TTC549 (cell line): ENCODE results near the gene NCBP2.

Experiments
- FAIRE-seq: peaks from 2 replicates; lab custom pipeline; 2012; peaks lifted over from hg19 to GRCh38; lab: Jason Lieb, UNC

NCBP2 gene

DNA sequence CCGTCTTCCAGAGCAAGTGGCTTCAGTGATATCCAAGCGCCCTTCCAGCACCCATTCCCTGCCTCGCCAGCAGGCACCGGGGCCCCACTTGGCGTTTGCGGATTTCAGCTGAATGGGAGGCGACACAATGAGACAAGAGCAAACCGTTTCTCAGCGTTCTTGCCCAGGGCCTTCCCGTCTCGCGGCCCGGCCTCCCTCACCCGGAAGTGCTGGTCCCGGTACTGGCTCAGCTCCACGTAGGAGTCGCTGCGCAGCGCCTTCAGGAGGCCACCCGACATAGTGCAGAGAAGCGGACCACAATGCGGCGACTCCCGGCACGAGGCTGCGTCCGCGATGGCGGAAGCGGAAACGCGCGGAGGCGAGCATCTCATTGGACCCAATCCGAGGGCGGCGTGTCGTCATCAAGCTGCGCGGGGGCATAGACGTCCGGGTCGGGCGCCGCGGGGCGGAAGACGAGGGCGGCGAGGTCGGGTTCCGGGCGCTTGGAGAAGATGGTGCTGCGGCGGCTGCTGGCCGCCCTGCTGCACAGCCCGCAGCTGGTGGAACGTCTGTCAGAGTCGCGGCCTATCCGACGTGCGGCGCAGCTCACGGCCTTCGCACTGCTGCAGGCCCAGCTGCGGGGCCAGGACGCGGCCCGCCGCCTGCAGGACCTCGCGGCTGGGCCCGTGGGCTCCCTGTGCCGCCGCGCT lies at the start of gene NCBP2:
NCBP2 (minus strand) TSS at position 303 of the 689 bp plus-strand sequence; CDS start at position 278, 25 bp downstream.
- FAIRE-seq, result no peak

DNA sequence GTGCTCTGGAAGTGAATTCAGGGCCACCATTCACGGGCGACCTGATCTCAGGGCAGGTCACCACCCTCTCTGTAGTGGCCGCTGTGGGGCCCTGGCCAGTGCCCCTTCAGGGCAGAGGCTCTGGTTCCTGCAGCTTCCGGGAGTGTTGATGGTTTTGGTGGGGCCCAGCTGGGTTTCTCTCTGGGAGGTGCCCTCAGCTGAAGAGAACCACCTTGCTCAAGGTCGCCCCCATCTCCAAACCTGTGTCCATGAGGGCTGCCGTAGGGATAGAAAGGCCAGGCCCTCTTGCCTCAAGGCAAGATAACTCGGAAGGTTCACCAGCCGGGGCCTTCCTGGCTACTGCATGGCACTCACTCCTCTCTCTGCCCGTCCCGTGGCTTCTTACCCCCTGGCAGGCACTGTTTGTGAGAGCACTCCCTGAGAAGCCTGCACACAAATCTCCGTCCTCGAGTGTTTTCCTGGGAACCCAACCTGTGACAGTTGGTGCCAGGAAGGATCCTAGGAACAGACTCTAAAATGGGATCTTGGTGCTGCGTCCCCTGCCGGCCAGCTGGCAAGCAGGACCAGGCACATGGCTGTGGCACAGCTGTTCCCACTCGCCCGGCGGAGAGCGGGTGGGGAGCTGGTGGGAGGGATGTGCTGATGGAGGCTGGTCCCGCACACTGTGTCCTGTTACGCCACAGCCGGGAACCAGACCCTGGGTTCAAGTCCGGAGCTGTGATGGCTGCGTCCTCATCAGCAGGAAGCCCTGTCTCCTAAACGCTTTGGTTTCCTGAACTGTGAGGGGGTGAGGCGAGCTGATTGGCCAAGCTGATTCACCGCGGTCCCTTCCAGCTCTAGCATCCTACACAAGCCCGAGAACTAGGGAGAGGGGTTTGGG lies 49.5 kb upstream of the NCBP2 start:
- no peak for FAIRE-seq

DNA sequence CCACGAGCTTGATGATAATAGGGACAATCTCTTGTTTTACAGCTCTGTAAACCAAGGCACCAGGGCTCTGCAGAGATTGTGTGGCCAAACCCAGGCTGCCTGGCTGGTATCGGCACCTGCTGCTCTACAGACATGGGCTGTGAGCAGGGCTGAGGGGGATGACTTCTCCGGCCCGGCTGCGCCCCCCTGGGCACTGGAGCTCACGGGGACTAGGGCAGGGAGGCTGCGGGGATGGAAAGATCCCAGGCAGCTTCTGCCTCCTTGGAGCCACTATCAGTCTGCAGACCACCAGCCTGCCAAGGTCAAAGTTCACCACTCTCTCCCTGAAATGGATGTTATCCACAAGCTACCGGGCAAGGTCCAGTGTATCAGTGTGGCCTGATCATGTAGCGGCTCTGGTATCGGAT lies 48.3 kb upstream of the NCBP2 start:
- no peak for FAIRE-seq

DNA sequence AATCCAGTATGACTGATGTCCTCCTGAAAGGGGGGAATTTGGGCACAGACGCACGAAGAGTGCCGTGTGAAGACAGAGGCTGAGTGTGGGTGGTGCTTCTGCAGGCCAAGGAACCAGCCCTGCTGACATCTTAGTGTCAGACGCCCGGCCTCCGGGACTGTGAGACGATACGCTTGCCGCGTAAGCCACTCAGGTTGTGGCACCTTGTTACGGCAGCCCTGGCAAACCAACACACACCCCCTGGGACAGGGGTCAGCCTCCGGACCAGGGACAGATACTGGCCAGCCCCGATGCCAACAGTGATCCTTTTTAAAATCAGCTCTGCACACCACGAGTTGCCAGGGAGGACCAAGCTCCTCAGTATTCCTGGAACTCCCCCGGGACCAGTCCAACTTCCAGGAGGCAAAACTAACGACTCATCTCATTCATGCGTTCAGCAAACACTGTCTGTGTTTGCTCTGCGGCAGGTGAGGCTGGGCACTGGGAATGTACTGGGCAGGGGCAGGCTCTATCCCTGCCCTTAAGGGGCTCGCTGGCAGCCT lies 47.5 kb upstream of the NCBP2 start:
- FAIRE-seq, result no peak

DNA sequence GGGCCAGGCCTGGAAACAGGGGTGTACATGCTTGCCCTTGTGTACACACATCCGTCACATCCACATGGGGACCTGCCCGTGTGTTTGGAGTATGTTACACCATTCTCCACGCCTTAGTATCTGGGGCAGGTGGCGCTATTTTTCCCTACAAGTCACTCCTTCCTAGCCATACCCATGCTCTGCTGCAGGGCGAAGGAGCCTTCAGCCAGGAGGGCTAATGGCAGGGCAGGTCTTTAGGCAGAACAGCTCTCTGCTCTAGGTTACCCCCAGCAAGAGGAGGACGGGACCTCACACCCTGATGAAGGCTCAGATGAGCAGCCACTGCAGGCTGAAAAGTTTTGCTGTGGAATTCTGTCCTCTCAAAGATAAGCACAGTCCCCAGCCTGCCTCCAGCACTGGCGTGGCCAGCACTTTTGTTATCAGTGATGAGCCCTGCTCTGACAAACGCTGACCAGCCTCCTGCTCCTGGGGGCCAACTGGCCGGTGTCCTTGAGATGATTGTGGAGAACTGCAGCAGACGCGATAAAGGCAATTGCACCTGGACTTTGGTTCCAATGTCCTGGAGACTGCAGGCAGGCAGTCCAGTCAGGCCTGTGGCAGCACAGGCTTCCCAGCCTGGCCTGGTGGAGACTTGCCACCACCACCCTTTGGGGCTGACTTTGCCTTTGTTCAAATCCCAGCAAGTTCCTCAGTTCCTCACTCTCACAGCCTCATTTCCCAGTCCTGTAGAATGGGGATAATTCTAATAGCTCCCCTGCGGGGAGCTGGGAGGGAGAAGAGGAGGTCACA lies 46.1 kb upstream of the NCBP2 start:
- FAIRE-seq, result no peak

DNA sequence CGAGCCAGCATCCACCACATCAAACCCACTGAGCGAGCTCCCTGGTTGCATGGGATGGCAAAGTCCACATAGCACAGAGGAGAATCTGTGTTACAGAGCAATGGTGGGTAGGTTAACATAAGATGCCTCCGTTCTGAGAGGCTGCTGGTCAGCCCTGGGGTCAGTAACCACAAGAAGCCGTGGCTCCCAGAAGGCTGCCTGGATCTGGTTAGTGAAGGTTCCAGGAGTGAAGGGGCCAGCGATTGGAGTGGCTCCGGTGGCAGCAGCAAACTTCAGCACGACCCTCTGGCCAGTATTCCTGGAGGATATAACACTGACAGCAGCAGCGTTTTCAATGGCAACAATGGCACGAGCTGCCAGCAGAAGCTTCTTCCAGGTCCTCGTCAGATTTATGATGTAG lies 44.7 kb upstream of the NCBP2 start:
- FAIRE-seq, result no peak

DNA sequence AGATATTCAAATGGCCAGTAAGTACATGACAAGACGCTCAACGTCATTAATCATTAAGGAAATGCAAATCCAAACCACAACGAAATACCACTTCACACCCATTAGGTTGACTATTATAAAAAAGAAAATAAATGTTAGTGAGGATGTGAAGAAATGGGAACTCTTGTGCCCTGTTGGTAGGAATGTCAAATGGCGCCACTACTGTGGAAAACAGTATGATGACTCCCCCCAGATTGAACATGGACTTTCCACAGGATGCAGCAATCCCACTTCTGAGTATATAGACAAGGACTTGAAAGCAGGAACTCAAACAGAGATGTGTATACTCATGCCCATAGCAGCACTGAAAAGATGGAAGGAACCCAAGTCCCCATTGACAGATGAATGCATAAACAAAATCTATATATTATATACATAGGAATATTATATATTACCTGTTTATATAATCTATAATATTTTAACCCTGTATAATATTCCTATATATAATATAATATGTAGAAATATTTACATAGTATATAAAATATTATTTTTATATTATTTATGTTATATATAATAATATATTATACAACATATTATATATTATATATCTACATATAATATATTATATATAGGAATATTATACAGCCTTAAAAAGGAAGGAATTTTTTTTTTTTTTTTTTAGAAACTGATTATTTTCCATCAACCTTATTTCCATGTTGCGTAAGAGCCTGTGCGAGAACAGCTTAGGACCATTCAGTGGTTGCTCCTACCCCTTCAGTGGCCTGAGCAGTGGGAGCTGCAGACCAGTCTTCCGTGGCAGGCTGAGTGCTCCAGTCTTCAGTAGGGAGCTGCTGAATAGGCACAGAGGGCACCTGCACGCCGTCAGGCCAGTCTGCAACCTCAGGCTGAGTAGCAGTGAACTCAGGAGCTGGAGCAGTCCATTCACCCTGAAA lies 43.9 kb upstream of the NCBP2 start:
- FAIRE-seq, result peak; percentile 85

DNA sequence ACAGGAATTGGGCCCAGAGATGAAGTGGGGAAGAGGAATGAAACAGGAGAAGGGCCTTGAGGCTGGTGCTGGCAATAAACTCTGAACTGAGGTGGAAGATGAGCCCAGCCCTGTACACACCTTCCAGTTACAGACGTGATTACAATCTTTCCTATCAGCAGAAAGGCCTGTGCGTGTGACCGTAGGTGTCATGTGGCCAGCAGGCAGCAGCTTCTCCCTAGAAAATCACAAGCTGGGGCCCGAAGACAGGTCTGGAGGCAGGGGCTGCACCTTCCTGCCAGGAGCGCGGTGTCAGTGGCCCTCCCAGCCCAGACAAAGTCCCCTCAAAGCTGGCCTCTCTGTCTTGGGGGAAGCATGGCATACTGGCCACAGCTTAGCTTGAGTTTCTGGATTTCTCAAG lies 43.0 kb upstream of the NCBP2 start:
- FAIRE-seq, result no peak

DNA sequence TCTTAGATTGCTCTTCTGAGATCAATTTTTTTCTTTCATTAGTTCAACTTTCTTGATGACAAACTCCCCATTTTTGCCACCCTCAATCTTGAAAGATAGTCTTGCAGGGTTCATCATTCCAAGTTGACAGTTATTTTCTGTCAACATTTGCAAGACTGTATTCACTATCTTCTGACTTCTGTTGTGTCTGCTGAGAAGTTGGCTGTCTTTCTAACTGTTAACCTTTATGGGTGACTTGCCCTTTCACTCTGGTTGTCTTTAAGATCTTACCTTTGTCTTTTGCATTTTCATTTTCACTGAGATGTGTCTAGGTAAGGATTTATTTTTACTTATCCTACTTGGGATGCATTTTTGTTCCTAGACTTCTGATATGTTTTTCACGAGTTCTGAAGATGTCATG lies 40.9 kb upstream of the NCBP2 start:
- FAIRE-seq, result no peak

DNA sequence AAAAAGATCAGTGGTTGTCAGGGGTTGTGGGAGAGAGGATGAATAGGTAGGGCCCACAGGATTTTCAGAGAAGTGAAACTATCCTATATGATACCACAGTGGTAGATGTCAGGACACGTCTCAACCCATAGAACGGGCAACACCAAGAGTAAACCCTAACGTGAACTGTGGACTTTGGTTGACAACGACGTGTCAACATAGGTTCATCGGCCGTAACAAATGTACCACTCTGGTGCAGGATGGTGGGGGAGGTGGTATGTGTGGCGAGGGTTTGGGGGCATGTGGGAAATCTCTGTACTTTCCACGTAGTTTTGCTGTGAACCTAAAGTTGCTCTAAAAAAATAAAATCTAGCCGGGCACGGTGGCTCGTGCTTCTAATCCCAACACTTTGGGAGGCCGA lies 39.3 kb upstream of the NCBP2 start:
- no peak for FAIRE-seq

DNA sequence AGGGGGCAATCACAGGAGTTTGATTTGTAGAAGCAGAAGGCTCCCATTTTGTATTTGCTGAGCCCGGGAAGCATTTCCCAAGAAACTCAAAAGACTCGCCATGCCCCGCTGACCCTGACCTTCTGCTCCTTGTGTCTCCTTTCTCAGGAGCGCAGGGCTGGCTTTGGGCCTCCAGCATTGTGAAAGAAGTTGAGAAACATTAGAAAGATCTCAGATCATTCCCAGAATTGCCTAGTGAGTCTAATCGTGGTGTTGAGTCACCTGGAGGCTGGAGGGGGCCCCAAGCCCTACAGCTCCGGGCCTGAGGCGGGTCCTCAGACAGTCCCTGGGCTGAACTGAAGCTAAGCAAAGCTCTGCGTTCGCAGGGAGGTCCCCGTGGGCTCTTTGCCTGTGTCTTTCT lies 37.2 kb upstream of the NCBP2 start:
- FAIRE-seq, result no peak

DNA sequence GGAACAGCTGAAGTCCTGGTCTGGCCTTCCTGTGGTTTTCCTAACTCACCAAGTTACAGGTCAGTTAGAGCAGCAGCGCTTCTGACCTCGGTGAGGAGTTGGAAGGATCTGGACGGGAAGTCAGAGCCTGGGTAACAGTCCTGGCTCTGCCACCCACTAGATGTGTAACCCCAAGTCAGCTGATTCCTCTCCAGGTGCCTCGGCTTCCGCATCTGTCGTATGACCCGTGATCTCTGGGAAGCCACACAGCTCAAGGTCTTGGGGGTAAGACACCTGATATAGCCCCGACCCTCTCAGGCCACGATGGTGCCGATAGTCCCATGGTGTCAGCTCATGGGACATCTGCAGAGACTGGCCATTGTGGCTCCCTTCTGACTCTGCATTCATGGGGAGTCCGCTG lies 34.6 kb upstream of the NCBP2 start:
- no peak for FAIRE-seq

DNA sequence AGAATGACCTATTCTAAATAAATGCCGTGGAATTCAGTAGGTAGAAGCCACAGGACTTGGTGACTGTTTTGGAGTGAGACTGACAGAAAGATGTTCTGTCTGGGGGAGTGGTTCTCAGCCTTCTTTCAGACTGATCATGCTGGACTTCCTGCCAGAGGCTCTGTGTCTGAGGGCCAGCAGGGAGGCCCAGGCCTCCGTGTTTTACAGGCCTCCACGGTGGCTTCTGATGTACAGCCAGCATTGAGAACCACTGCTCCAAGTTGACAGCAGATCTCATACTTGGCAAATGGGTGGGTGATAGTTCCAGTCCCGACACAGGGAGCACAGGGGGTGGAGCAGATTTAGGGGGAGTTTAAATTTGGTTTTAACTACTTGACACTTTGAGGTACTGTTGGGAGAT lies 33.0 kb upstream of the NCBP2 start:
- FAIRE-seq, result no peak

DNA sequence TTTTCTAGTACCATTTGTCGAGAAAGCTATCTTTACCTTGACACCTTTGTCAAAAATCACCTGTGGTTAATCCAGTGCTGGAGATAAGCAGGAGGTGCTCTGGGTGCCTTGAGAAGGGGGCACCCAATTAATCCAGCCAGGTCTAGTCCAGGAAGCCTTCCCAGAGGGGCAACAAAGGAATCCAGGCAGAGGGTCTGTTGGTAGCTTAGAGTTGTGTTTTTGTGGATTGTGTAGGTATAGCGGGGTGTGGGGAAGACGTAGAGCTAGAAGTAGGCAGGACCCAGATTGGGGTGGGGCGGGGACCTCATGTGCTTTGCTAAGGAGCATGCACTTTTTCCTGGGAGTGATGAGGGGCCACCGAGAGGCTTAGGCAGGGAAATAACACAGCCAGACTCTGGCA lies 32.3 kb upstream of the NCBP2 start:
- FAIRE-seq, result no peak

DNA sequence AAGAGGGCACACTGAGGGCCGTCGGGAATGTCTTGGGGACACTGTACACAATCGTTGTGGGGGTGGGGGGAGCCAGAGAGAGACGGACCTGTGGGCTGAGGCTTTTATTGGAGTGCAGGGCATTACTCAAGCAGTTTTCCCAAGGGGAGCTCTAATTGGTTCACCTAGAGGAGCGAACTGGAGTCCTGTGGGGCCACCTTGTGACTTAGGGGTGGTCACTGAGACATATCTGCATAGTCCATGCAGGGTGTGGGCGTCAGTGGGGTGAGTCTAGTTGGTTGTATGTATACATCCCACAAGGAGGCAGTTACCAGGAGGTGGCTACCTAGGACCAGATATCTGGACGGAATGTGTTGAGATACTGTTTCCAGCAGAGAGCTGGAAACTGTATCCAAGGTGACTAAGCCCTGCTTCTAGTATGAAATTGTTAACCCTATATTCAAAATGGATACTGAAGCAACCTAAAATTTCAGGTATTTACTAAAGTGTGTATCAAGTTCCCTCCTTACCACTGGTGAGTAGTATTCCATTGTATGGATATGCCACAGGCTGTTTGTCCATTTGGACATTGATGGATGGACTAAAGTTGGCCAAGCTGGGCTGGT lies 28.9 kb upstream of the NCBP2 start:
- FAIRE-seq, result no peak

DNA sequence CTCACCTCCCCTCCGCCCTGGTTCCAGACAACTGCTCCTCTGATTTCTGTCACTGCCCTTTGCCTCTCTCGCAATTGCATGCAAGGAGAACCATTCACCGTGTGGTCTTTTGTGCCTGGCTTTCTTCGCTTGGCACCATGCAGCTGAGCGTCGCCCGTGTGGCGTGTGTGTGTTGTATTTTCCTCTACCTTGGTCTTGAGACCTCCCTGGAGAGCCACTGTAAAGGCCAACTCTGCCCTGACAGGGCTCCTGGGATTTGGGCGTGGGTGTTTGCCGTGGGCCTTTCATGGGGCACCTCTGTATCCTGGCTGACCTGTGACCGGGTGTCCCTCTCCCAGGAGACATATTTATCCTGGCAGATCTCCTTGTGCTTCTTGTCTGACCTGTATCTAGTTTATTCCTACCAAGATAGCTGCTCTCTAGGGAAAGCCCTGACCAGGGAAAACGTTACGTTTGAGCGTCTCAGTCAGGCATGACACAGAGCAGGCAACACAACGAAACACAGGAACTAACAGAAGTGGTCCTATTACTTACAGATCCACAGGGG lies 28.3 kb upstream of the NCBP2 start:
- FAIRE-seq, result no peak

DNA sequence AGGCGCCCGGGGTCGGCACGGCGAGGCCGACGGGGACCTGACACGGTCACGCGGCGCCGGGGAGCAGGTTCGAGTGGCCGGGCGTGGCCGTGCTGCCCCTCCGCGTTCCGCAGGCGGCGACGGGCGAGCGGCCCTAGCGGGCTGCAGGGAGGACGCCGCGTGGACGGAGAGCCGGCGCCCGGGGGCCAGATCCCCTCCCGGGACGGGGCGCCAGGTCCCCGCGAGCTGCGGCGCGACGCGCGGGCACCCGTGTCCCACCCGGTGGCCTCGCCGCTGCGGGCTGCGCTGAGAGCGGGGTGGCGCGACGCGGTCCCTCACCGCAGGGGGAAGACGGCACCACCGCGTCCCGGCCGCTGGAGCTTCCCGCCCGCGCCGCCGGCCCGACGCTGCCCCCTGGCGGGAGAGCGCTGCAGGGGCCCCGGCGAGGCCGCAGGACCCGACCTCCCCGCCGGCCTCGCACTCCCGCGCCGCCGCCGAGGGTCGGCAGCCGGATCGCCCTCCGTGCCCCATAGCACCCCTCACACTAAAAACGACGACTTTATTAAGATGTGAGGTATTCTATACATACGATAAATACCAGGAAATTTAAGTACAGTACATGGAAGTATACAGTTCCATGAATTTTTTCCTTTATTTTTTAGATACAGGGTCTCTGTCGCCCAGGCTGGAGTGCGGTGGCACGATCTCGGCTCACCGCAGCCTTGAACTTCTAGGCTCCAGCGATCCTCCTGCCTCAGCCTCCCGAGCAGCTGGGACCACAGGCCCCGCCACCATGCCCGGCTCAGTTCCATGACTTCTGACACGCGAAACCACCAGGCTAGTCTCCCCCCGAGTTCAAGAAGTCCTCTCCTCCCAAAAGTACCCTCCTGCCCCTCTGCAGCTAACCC lies 27.6 kb upstream of the NCBP2 start:
- FAIRE-seq, result no peak

DNA sequence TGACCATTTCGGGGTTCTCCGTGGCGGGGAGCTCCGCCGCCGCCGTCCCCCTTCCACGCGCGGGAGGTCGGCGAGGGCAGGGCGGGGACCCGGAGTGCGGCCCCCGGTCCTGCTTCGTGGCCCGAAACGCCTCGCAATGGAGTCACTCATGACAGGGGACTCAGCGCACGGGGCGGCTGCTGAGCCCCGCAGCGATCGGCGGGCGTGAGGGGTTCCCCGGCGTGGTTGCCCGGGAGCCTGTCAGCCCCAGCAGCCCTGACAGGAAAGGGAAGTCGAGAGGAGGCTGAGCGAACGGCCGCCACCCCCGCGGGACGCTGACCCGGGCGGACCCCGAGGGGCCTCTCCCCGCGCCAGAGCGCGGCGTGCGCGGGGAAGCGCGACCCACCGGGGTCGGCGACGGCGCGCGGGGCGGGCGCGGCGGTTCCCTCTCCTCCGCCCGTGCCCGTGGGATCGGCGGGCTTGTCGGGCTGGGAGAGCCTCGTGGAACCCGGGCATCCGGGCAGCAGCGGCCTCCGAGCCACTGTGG lies 26.9 kb upstream of the NCBP2 start:
- no peak for FAIRE-seq
